ENCODE measurements around the gene STX8. TPM values are rescaled to one million over a fixed set of nuclear protein-coding genes. Genes with fewer than 3 reads are reported as not detected.

STX8 gene
- total RNA-seq, 1 donor from 2014 or later = 57.8 TPM

GRCh38 chr17:9499041-9499440, 76.6 kb downstream of the STX8 start:
- peaks cover 10% of the 10 kb centered on the region for H3K36me3 ChIP-seq
- no peak for DNase-seq
- H3K27ac ChIP-seq = no peak overlapping the region
- no peaks in the 10 kb centered on the region for H3K27me3 ChIP-seq (ENCODE audit: low read depth)
- no peaks in the 10 kb centered on the region for H3K9me3 ChIP-seq
- ATAC-seq = no peak
- intact Hi-C loops (cut with DNase I) = no loop called here
- H3K4me1 ChIP-seq = no peaks in the 10 kb centered on the region
- TF ChIP-seq CTCF (IDR thresholded peaks at IDR 0.05) = no peak
- no peak overlapping the region for H3K4me3 ChIP-seq

- Histone ChIP-seq H3K27me3 (ENCODE audit: low read depth) (no peaks in the 10 kb centered on the region), H3K27ac (no peak overlapping the region), H3K36me3 (peaks cover 10% of the 10 kb centered on the region), H3K9me3 (no peaks in the 10 kb centered on the region), H3K4me3 (no peak overlapping the region), H3K4me1 (no peaks in the 10 kb centered on the region)
- DNase-seq (no peak), ATAC-seq (no peak)
- TF ChIP-seq CTCF (IDR thresholded peaks at IDR 0.05) = no peak
- intact Hi-C loops (cut with DNase I) = no loop called here
These were observed 77.1 kb downstream of the STX8 start for GRCh38 chr17:9498490-9498889.

GRCh38 chr17:9488556-9488955, 87.1 kb downstream of the STX8 start:
- DNase-seq = no peak
- Histone ChIP-seq H3K4me3 (no peak overlapping the region), H3K4me1 (no peaks in the 10 kb centered on the region), H3K27ac (no peak overlapping the region), H3K9me3 (no peaks in the 10 kb centered on the region), H3K27me3 (ENCODE audit: low read depth) (no peaks in the 10 kb centered on the region), H3K36me3 (peaks cover 22% of the 10 kb centered on the region)
- intact Hi-C loops (cut with DNase I) = no loop called here
- no peak for TF ChIP-seq CTCF (IDR thresholded peaks at IDR 0.05)
- no peak for ATAC-seq

DNA sequence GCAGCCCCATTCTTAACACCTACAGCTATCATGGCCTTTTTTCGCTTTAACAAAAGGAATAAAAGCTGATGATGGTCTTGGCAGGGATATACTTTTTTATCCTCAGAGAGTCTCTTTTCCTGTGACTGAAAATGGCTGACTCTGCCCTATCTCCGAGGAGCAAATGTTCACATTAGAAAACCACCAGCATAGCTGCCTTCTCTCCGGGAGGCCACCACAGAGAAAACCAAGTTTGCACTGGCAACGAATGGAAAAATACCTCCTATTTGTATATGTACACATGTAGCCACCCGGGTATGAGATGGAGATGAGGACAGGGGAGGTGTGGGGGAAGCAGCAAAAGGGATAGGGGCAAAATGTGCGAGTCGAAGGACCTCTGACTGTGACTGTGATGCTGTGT, 88.2 kb downstream of the STX8 start:
- Histone ChIP-seq H3K27ac (no peak overlapping the region), H3K4me3 (no peak overlapping the region), H3K27me3 (ENCODE audit: low read depth) (no peaks in the 10 kb centered on the region), H3K36me3 (peaks cover 22% of the 10 kb centered on the region), H3K4me1 (no peaks in the 10 kb centered on the region), H3K9me3 (no peaks in the 10 kb centered on the region)
- DNase-seq = no peak
- intact Hi-C loops (cut with DNase I) = no loop called here
- TF ChIP-seq CTCF (IDR thresholded peaks at IDR 0.05) = no peak
- ATAC-seq = no peak

DNA sequence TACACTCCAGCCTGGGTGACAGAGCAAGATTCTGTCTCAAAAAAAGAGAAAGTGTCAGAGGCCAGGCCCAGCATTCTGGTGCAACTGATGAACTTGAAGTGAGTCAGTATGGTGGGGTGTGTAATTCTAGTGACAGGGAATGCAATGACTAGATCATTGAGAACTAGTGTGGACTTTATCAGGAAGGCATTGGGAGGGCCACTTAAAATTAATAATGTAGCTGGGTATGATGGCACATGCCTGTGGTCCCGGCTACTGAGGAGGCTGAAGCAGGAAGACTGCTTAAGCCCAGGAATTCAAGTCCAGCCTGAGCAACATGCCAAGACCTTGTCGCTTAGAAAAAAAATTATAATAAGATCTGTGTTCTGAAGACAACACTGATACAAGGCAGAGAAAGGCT, 90.8 kb downstream of the STX8 start:
- no peak for TF ChIP-seq CTCF (IDR thresholded peaks at IDR 0.05)
- no peak overlapping the region for H3K27ac ChIP-seq
- no peaks in the 10 kb centered on the region for H3K4me1 ChIP-seq
- H3K9me3 ChIP-seq = no peaks in the 10 kb centered on the region
- H3K36me3 ChIP-seq = peaks cover 4% of the 10 kb centered on the region
- no peaks in the 10 kb centered on the region for H3K27me3 ChIP-seq (ENCODE audit: low read depth)
- no peak overlapping the region for H3K4me3 ChIP-seq
- ATAC-seq (no peak), DNase-seq (no peak)
- intact Hi-C loops (cut with DNase I) = no loop called here

DNA sequence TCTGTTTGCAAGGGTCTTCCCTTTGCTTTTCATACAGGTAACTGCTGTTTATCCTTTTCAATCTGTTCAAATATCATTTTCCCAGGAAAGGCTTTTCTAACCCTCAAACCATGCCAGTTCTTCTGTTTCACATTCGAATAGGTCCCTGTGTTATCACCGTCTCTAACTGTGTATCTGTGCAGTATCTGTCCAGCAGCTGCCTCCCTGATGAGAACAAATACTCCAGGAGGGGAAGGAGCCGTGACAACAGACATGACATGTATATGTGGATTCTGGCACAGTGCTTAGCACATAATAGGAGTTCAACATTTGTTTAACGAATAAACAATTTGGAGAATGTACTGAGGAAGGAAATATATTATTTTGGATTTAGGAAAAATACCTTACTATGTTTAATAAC, 95.7 kb downstream of the STX8 start:
- TF ChIP-seq CTCF (IDR thresholded peaks at IDR 0.05) = no peak
- peaks cover 4% of the 10 kb centered on the region for H3K36me3 ChIP-seq
- no peak for ATAC-seq
- intact Hi-C loops (cut with DNase I) = no loop called here
- H3K4me1 ChIP-seq = no peaks in the 10 kb centered on the region
- H3K27me3 ChIP-seq (ENCODE audit: low read depth) = no peaks in the 10 kb centered on the region
- no peak overlapping the region for H3K27ac ChIP-seq
- DNase-seq = no peak
- no peaks in the 10 kb centered on the region for H3K9me3 ChIP-seq
- H3K4me3 ChIP-seq = no peak overlapping the region

Measured in lower lobe of right lung (tissue), 2 donors.